HG03175 (cell line): ENCODE measurements around the gene CFAP57.

Experiments used
- ATAC-seq: cut with Tn5 transposase; IDR thresholded peaks from one replicate; pipeline ENCODE4 v1.9.1; 2021; ENCODE audit warnings: mild to moderate bottlenecking, moderate library complexity; ENCODE audit not compliant: unreplicated experiment

CFAP57 gene

DNA sequence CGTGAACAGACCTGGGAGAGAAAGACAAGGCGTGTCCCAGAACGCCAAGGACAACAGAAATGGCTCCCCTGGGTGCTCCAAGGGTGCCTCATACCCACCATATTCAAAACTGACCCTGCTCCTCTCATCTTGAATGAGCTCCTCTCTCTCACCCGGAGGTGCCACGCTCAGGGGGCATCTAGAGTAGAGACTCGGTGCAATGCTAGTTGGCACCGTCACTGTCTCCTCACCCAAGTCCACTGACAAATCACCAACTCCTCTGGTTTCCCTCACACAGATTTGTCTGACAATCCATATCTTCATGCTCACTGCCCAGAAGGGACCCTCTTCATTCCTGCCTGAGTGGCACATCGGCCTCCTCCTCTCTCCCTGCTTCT, 102.7 kb downstream of the CFAP57 start:
- no peak for ATAC-seq

DNA sequence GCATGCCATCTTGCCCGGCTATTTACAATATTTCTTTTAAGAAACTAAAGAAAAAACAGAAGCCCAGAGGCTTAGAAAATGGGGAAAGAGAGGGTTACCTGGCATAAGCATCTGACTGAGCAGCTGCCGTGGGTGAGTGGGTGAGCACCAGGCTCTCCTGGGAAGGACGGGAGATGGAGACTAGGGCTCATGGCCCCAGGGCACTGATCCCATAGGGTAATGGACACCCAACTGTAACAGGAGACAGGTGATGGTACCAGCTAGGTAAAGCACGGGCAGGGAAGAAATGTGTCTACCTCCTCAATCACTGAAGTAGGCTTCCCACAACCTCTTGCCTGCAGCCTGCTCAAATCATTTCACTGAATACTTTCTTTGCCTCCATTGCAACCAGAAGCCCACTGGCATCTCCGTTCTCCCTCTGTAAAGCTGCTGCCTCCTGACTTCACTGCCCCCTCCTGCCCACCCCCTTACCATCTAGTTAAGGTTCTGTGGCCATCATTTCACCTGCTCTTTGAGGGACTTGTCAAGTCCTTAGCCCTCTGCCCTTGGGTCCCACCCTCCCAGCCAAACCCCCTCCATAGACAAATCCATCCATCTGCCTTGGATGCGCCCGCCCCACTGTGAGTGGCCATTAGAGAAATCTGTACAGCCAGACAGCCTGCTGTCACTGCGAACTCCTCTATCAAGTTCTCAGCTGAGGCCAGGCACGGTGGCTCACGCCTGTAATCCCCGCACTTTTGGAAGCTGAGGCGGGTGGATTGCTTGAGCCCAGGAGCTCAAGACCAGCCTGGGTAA, 103.9 kb downstream of the CFAP57 start:
- no peak for ATAC-seq

DNA sequence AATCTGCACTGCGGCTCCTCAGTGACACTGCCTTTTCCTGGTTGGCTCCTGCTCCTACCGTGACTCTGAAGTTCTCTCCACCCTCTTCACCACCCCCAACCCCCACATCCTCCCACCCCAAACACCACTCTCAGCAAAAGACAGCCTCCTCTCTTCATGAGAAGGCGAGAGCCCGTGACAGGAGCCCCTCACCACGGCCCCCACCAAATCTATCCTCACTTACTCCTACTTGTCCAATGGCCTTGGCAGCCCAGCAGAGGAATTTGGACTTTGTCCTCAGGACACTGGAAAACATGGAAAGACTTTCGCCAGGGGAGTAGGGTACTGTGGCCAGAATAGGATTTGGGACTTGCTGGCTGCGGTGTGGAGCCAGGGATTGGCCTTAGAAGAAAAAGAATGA, 104.5 kb downstream of the CFAP57 start:
- no peak for ATAC-seq

DNA sequence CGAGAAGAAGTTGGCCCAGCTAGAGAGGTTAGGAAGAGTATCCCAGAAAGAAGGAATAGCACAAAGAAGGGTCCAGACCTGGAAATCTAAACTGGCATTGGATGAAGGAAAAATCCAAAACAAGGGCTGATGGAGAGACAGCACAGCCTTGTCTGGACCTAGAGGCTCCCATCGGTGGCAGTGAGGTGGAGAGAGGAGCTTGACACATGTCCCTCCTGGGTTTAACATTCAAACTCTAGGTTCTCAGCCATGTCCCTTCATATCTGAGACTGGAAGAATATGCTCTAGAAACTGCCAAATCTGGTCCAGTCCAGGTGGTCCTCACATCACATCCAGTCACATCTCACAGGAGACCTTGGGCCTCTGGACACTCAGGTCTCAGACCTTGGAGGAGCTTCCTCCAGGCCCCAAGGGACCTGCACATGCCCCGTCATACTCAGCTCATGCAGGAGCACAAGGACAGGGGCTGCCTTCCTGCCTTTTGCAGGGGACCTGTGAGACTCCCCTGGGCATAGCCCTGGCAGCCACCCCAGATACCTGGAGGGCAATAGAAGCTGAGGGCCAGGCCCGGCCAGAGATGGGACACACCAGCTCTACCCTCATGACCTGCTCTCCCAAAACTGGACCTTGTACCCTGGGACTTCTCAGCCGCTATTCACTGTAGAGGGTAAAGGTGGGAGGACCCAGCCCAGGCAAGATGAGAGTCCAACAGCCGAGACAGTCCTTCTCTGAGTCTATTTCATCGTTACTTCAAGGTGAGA, 105.2 kb downstream of the CFAP57 start:
- no peak for ATAC-seq

DNA sequence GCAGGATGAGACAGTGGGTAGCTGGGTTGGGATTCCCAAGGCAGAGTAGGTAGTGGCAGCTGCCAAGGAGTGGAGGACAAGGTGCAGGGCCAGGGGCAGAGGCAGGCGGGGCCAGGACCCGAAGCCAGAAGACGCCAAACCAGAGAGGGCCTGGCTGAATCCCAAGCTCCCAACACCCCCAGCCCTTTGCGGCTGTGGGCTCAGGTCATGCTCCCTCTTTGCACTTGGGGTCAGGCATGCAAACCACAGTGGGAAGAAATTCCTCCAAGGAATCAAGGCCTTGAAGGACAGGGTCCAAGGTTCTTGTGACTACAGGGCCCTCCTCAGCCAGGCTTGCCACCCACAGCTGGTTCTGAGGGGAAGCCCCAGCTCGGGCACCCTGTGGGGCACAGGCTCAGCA, 107.0 kb downstream of the CFAP57 start:
- no peak for ATAC-seq

DNA sequence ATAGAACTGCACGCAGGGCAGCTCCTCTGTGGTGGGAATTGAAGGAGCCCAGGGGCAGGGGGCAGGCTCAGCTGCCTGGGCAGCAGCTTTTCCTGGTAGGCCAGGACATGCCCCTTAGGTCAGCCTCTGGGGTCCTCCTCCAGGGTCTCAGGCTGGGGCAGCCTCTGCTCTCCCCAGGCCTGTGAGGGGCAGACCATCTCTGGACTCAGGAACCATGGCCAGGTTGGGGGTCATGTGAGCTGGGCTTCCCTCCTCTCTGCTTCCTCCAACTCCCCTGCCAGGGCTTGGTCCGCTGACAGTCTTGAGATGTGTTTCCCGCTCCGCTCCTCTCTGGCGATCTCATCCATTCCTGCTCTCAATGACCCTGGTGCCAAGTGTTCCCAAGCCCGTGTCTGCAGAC, 107.5 kb downstream of the CFAP57 start:
- ATAC-seq = no peak

DNA sequence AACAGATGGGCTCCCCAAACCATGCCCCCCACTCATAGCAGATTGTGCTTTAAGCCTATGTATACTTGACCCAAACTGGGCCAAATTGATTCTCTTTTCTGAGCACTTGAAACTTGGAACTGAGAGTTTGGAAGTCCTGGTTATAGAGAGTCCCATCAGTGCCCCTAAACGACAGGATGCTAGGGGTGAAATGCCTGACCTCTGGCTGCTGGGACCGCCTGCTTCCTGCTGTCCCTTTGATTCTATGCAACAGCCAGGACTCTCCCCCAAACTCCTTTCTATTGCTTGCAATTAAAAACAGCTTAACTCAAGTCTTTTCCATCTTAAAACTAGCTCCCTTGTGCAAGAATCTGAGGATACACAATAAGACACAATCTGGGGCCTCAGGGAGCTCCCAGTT, 108.6 kb downstream of the CFAP57 start:
- no peak for ATAC-seq

DNA sequence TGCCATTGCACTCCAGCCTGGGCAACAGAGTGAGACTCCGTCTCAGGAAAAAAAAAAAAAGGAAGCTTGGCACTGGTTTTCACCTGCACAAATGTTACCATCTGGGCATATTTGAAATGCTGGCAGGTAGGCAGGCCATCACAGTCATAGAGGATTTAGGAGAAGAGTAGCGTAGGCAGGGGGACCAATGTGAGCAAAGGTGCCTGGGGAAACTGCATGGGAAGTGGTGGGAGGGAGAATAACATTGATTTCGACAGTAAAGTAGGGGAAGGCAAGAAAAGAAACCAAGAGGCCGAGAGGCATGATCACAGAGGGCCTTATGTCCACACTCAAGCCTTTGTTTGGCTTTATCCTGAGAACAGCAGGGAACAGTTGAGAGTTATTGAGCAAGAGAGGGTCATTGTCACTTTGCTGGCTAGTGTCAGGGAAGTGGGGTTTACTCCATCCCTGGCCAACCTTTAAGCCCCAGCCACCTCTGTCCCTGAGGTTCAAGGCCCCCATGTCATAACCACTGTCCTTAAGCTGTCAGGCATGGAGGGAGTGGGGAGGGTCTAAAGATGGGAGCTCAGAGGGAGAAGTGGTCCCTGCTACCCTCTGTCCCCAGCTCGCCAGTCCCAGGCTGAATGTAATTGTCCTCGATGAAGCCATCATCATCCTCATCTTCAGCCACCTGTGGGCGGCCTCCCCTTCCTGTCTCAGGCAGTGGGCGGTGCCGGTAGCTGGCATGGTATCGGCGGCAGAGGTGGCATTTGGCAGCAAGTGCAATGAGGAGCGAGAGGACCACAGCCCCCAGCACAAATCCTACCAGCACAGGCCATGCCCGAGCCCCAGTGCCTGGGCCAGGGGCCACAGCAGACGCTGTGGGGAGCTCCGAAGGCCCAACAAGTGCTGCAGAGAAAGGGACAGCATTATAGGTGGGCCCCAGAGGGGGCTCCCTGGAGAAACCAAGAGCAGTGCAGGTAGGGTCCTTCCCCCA, 110.4 kb downstream of the CFAP57 start:
- no peak for ATAC-seq

DNA sequence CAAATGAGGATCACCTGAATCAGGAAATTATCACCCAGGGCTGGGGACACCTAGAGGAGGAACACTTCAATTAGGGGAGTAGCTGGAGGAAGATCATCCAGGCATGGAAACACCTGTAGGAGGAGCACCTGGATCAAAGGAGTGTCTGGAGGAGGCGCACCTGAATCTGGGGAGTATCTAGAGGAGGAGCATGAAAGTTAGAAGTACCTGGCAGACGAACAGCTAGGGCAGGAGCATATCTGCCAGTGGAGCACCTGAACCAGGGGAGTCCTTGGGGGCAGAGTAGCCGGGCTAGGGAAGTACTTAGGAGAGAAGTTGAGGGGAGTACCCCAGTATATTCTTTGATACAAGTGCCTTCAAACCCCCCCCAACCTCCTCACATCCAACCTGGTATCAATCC, 111.9 kb downstream of the CFAP57 start:
- no peak for ATAC-seq

DNA sequence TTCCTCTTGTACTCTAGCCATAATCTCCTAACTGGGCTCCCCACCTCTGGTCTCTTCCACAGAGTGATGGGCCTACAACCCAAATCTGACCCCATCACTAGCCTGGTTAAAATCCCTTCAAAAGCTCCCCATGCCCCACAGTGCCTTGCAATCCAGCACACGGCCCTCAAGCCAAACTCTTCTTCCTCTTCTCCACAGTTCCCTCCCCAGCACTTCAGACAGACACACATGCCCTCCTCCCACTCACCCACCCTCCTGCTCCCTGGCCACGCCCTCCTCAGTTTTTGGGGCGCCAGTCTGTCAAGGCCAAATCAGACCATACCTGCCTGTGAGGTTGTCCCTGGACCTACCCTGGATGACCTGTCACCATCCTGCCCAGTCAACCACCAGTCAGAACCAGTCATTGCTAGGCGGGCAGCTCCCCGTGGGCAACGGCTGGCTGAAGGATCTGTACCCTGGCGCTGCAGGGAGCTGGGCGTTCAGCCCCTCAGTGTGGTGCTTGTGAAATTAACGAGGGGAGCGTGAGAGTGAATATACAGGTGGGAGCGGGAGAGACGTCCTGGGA, 112.5 kb downstream of the CFAP57 start:
- ATAC-seq = no peak

DNA sequence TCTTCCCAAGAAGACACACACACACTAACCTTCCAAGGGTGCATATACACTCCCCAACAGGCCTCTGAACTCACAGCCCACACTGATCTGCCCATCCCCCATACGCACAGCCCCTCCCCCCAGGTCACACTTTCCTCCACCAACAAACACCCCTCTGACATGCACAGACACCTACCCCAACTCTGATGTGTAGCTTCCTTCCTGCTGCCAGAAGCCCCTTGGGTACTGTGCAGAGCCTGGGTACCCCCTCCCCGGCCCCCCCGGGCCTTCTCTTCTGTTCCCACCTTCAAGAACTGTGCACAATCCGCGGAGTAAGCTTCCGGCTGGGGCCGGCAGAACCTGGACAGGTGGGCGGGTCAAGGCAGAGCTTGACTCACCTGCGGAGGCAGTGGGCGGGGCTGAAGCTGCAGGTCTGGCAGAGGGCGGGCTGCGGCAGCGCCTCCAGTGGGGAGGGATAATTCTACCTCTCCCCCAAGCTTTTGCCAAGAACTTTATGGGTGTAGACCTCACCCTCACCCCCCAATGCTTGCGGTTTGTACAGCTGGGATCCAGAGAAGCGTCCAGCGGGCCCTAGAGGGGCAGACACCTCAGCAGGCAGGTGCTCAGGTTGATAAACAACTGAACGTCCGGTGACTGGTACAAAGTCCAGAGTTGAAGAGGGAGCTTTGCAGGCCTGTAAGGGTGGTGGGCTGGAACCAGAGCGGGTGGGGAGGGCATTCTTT, 113.3 kb downstream of the CFAP57 start, which contains the start of gene C1orf210:
C1orf210 (minus strand) TSS at position 313 of the 722 bp plus-strand sequence. CDS start 2,311 bp downstream, outside the sequence.
- ATAC-seq = no peak

DNA sequence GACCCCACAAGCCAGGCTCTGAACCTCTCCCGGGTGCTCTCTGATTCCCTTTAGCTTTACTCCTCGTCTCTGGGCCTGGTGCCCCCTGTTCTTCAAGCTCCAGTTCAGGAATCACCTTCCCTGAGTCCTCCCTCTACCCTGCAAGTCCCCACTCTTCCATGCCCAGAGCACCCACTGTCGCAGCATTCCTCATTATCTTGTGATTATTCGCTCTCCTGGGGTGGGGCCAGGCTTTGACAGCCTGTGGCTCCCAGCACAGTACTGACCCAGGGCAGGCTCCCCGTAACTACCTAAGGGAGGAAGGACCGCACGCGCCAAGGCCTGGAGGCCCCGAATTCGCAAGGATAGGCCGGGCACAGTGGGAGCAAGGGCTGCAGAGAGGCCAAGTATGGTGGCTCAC, 114.0 kb downstream of the CFAP57 start:
- ATAC-seq = no peak

DNA sequence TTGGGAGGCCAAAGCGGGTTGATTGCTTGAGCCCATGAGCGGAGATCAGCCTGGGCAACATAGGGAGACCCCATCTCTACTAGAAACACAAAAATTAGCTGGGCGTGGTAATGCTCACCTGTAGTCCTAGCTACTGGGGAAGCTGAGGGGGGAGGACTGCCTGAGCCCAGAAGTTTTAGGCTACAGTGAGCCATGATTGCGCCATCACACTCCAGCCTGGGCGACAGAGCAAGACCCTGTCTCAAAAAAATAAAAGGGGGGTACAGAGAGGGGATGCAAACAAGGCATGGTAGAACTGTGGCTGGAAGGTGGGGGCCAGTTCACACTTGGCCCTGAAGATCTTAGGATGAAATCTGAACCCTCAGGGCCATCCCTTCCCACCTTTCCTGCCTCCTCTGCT, 114.4 kb downstream of the CFAP57 start:
- no peak for ATAC-seq

DNA sequence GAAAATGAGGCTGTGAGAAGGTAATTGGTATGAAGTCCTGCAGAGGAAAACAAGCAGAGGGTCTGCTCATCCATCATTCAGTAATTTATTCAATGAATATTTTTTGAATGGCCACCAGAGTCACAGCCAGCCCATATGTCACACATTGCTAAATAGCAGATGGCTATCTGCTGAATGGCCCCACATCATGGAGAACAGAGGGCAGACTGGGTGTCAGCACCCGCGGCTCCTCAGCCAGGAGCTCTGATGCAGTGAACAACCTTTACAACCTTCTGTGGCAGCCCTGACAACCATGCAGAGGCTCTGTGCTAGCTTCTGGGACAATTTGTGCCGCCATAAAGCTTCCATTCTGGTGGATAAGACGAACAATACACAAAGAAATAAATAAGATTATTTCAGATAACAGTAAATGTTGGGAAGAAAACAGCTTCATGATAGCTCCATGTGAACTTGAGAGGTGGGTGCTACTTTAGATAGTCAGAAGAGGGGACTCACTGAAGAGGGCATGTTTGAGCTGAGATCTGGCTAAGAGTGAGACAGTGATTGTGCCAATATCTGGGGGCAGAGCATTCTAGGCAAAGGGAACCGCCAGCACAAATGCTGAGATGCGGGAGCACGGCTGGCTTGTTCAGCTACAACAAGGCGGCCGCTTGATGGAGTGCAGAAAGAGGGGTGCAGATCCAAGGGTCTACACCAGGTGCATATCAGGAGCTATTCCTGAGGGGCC, 116.1 kb downstream of the CFAP57 start:
- no peak for ATAC-seq

DNA sequence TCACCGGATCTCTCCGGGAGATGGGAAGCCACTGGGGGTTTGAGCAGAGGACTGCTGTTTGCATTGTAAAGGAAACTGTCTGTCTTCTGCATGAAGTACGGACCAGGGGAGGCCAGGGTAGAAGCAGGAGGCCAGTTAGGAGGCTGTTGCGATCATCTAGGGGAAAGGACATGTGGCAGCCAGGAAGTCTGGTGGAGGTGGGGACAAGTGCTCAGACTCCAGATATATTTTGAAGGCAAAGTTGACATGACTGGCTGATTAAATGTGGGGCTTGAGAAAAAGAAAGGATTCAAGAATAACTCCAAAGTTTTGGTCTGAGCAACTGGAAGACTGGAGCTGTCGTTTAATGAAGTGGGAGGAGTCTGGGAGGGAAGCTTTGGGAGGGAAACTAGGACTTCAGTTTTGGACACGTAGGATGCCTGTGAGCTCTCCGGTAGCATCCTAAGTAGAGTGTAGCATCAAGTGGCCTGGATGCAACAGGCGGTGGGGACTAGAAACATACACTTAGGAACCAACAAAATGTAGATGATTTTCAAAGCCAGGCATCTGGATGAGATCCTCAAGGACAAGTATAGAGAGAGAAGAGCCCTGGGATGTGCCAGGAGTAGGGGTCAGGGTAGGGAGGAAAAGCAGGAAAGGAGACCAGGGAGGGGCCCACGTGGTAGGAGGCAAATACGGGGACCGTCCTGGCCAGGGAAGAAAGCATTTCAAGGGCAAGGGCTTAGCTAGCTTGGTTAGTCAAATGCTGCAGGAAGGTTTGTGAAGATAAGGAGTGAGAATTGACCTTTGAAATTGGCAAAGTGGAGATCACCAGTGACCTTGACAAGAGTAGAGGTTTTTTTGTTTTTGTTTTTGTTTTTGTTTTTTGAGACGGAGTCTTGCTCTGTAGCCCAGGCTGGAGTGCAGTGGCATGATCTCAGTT, 116.9 kb downstream of the CFAP57 start:
- no peak for ATAC-seq

DNA sequence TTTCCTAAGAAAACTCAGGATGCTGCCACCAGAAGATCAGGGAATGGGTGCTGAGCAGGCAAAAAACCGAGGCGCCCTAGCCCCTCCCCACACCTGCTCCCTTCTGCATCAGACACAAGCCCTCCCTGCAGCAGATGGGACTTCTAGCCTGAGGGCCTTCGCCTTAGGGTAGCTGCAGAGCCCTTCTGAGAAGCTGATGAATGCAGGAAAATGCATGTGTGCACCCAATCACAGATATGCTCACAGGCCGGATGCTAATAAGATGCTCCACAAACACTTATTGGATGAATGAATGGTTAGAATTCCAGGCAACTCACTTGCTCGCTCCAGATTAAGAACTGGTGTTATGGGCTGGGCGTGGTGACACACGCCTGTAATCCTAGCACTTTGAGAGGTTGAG, 120.1 kb downstream of the CFAP57 start:
- ATAC-seq = no peak

DNA sequence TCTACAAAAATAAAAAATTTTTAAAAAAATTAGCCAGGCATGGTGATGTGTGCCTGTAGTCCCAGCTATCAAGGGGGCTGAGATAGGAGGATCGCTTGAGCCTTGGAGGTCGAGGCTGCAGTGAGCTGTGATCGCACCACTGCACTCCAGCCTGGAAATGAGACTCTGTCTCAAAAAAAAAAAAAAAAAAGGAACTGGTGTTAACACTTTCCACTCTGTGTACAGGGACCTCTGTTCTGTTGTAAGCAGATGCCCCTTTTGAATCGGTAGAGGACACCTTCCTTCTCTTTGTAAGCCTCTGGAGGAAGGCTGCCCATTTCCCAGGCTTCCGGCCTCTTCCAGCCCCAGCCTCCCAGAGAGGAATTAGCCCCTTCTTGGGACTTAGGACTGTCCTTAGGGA, 120.5 kb downstream of the CFAP57 start:
- no peak for ATAC-seq

DNA sequence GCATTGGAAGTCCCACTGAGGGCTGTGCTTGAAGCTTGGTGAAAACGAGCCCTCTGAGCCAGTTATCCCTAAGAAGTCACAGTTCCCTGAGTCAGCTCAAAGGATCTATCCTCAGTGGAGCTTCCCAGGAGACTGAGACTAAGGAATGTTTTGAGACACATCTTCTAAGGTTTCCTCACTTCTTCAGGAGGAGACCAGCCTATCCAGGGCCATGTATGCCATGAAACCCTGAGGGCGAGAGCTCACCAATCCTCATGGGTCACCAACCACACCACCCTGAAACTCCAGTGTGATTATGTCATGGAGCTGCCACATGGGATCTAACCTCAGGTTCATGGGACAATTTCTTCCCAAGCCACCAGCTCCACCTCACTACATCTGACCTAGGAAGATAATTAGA, 121.0 kb downstream of the CFAP57 start:
- ATAC-seq = no peak
